ENCODE data around the gene RFXANK. TPM values are rescaled to one million over a fixed set of nuclear protein-coding genes. Genes with fewer than 3 reads are reported as not detected.
"Not testable (repeated sequence)": the region's sequence is repeated elsewhere in the genome, so short reads cannot be mapped to it uniquely, and the experiment has no call there.

The RFXANK gene, protein sequence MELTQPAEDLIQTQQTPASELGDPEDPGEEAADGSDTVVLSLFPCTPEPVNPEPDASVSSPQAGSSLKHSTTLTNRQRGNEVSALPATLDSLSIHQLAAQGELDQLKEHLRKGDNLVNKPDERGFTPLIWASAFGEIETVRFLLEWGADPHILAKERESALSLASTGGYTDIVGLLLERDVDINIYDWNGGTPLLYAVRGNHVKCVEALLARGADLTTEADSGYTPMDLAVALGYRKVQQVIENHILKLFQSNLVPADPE
- 122 TPM in 2 replicates for total RNA-seq (2014; rRNA removed; shearing (Covaris generic))

- peak; percentile 100 for DNase-seq (ENCODE audit: low spot score)
Measured at GRCh38 chr19:19192078-19192882, at the start of gene RFXANK, which contains the start of gene BORCS8. RFXANK (plus strand) TSS chr19:19192258; CDS start chr19:19193947, 1,689 bp downstream. BORCS8 (minus strand) TSS chr19:19192152; CDS start chr19:19192117, 35 bp downstream.

DNA sequence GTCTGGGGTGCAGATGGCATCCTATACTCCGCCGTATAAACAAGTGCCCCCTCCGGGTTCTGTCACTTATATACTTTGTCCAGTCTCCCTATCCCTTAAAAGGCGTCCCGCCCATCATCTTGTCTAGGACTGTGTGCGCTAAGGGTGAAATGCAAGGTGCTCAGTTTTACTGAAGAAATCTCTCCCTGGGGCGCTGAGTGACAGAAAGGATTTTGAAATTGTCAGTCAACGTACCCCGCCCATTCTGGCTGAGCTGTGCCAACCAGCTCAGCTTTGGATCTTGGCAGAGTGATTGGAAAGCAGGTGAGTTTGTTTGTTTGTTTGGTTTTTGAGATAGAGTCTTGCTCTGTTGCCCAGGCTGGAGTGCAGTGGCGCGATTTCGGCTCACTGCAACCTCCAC lies 49.7 kb upstream of the RFXANK start:
- DNase-seq (ENCODE audit: low spot score): no peak

DNA sequence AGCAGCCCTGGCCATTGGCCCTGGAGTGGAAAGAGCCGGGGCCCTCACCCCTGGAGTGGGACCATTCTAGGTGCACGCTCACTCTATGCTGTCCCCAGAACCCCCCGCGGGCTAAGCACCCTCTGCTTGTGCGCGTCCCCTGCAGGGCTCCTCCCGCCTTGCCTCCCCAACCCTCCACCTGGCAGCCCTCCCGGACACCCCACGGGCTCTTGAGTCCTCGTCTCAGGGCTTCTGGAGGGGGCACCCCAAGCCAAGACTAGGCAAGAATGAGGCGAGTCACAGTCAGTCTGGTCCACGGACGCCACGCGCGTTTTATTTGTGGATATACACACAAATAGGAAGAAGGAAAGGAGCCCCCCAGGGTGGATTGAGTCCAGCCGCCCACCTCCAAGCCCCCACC lies 46.8 kb upstream of the RFXANK start:
- no peak for DNase-seq (ENCODE audit: low spot score)

GRCh38 chr19:19145684-19146608 lies 46.1 kb upstream of the RFXANK start:
- DNase-seq (ENCODE audit: low spot score): peak; percentile 34

DNA sequence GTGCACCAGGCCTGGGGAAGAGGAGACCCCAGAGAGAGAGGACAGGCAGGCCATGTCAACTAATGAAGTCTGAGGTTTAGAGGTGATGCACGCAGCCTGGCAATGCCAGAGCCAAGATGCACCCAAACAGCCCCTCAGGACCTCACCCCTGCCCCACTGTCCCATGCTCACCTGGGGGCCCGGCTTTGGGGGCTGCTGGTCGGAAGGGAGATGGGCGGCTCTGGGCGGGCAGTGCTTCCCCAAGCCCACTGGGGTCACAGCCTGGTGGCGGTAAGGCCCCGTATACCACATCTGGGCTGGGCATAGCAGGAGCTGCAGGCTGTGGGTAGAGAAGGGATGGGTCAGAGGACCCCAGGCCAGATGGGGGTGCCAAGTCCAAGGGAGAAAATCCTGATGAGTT lies 45.2 kb upstream of the RFXANK start:
- DNase-seq (ENCODE audit: low spot score): no peak

DNA sequence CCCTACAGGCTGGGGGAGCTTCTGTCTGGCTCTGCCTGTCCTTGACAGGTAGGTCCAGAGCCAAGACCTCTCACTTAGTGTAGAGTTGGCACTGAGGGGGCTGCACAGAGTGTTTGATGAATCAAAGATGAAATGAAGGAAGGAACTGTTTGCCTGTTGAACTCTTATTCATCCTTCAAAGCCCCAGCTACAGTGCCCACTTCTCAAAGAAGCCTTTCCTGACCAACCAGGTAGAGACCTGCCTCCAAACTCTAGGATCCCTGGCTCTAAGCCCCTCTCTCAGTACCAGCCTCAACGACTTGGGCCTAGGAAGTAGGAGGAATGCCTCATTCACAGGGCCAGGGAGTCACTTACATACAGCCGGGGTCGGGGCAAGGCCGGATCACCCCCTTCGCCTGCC lies 44.7 kb upstream of the RFXANK start:
- no peak for DNase-seq (ENCODE audit: low spot score)

DNA sequence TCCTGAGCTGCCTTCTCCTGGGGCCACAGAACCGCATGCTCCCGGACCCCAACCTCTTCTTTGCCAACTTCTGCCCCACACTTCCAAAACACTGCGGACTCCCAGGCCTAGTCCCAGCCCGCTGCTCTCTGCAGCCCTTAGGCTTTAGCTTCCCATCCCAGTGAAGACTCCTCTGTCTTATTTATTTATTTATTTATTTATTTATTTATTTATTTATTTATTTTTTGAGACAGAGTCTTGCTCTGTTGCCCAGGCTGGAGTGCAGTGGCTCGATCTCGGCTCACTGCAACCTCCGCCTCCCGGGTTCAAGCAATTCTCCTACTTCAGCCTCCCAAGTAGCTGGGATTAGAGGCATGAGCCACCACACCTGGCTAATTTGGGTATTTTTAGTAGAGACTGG lies 43.6 kb upstream of the RFXANK start:
- not testable (repeated sequence) for DNase-seq (ENCODE audit: low spot score)

DNA sequence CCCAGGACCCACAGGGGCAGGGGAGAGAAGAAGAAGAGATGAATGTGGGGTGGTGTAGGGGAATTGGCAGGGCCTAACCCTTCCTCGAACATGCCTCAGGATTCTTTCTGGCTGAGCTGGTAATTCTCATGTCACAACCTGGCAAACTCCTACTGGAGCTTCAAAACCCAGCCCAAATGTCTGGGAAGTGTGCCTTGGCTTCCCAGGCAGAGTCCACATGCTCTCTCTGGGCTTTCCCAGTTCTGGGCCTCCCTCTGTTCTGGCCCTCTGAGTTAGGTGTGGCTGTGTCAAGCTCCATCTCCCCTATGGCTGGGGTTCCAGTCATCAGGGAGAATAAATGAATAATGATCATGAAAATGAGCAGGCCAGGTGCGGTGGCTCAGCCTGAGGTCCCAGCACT lies 42.6 kb upstream of the RFXANK start:
- no peak for DNase-seq (ENCODE audit: low spot score)

GRCh38 chr19:19151418-19151817 lies 40.6 kb upstream of the RFXANK start:
- no peak for DNase-seq (ENCODE audit: low spot score)

- no peak for DNase-seq (ENCODE audit: low spot score)
Measured at GRCh38 chr19:19152668-19153384, 39.2 kb upstream of the RFXANK start.

DNA sequence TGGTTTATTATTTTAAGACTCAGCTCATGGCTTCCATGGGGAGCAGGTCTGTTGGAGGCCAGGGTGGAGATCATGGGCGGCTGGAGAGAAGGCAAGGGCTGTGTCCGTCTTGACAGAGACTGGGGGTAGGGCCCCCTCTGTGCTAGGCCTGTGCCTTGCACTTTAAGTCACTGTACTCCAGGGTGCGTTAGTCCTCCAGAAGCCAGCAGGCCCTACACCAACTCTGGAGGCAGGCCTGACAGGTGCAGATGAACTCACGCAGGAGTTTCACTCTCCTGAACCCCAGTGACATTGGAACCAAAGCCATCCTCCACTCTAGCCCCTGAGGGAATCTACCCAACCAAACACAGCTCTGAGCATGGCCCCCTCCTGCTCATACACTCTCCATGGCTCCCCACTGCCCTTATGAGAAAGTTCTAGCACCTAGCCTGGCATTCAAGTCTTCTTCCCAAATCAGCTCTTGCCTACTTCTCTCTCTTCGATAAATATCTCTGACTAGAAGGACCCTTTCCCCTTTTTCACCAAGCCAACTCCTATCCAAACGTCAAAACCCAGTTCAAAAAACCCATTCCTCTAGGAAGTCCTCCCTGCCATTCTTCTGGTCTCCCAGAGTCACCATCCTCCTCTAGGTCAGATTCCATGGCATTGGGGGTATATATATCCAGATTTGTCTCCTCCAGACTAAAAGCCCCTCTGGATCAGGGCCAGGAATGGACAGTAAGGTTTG lies 37.1 kb upstream of the RFXANK start:
- no peak for DNase-seq (ENCODE audit: low spot score)

GRCh38 chr19:19155495-19156219 lies 36.4 kb upstream of the RFXANK start:
- DNase-seq (ENCODE audit: low spot score): no peak

GRCh38 chr19:19157808-19158207 lies 34.2 kb upstream of the RFXANK start:
- no peak for DNase-seq (ENCODE audit: low spot score)

DNA sequence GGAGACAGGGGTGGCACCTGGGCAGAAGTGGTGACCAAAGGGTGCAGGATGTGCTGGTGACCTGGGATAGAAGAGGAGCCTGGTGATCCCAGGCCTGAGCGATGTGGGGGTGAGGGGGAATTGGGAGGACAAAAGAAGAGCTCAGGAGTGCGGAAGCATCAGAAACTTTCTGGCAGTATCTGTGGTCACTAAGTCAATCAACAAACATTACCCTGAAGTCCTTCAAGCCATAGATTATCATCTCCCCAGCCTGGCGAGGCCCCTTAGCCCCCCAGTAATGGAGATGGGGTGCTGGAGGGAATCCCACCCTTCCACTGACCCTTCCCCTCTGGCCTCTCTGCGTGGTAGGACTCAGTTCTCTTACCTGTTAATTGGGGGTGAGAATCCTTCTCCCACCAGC lies 32.5 kb upstream of the RFXANK start:
- no peak for DNase-seq (ENCODE audit: low spot score)

DNA sequence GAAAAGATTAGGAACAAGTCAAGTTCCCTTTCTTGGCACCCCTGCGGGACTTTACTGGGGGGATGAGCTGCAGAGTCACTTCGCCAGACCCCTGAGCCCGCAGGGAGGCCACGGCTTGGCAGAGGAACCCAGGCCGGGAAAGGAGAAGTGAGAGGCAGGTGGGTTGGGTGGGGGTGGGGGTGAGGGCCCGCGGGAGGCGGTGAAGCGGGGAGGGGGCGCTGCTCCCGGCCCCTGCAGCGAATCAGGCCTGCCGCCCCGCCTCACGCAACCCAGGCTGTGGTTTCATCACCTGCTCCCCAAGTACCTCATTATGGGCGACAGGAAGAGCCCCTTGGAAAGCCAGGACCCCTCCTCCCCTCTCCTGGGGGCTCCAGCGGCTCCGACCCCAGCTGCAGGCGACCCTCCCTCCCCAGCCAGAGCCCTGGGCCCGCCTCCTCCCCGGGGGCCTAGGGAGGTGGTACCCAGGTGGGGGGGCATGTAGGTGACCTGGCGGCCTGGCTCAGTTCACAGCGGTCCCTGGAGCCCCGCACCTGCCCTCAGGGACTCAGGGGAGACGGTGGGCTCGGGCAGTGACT lies 31.5 kb upstream of the RFXANK start:
- DNase-seq (ENCODE audit: low spot score): no peak

- DNase-seq (ENCODE audit: low spot score): no peak
Measured at GRCh38 chr19:19162495-19162894, 29.6 kb upstream of the RFXANK start.

- DNase-seq (ENCODE audit: low spot score): no peak
Measured at GRCh38 chr19:19165396-19165795, 26.7 kb upstream of the RFXANK start.

DNA sequence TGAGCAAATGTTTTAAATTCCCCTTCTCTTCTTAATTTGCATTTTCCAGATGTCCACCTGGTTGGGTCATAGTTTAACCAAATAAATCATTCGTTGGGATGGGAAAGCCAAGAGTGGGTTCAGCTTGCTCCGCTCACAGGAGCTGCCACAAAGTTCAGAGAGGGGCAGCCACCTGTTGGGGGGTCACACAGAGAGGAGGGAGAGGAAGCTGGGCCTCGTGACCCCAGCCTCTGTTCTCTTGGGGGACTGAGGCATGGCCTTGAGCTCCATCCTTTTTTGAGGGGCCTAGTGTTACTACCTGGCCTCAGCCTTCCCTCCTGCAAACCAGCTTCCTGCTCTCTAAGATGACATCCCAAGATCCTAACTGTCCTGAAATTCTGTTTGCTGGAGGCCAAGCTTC lies 24.4 kb upstream of the RFXANK start:
- DNase-seq (ENCODE audit: low spot score): no peak

GRCh38 chr19:19169236-19170052 lies 22.6 kb upstream of the RFXANK start:
- no peak for DNase-seq (ENCODE audit: low spot score)

All from A172 (cell line).